ENCODE measurements around the gene TRPM1. TPM values are rescaled to one million over a fixed set of nuclear protein-coding genes. Genes with fewer than 3 reads are reported as not detected.

The TRPM1 gene
- total RNA-seq, 2 experiments from 2014 or later = not detected

GRCh38 chr15:30978328-30978727 is 123.2 kb downstream of the TRPM1 start:
- H3K4me1 Mint-ChIP-seq = peaks cover 30% of the 10 kb centered on the region
- H3K4me3 Mint-ChIP-seq = no peak overlapping the region
- no peak overlapping the region for H3K27ac Mint-ChIP-seq

GRCh38 chr15:30974112-30974511 is 127.4 kb downstream of the TRPM1 start:
- no peaks in the 10 kb centered on the region for H3K9me3 Mint-ChIP-seq
- peaks cover 16% of the 10 kb centered on the region for H3K4me1 Mint-ChIP-seq
- H3K4me3 Mint-ChIP-seq = no peak overlapping the region
- no peaks in the 10 kb centered on the region for H3K27me3 Mint-ChIP-seq
- peaks cover 8% of the 10 kb centered on the region for H3K36me3 Mint-ChIP-seq
- no peak for DNase-seq
- H3K27ac Mint-ChIP-seq = no peak overlapping the region

More at GRCh38 chr15:30978328-30978727, 123.2 kb downstream of the TRPM1 start:
- Mint-ChIP-seq H3K9me3 (no peaks in the 10 kb centered on the region), H3K36me3 (peaks cover 27% of the 10 kb centered on the region), H3K27me3 (no peaks in the 10 kb centered on the region)
- no peak for DNase-seq

- Mint-ChIP-seq H3K36me3 (peaks cover 5% of the 10 kb centered on the region), H3K27ac (no peak overlapping the region), H3K4me3 (no peak overlapping the region), H3K4me1 (peaks cover 16% of the 10 kb centered on the region), H3K27me3 (no peaks in the 10 kb centered on the region), H3K9me3 (no peaks in the 10 kb centered on the region)
- no peak for DNase-seq
Observed at GRCh38 chr15:30973379-30973778, 128.1 kb downstream of the TRPM1 start.

GRCh38 chr15:30969724-30970123 is 131.8 kb downstream of the TRPM1 start:
- Mint-ChIP-seq H3K4me3 (no peak overlapping the region), H3K27ac (no peak overlapping the region), H3K36me3 (peaks cover 5% of the 10 kb centered on the region), H3K4me1 (peaks cover 20% of the 10 kb centered on the region), H3K27me3 (no peaks in the 10 kb centered on the region), H3K9me3 (no peaks in the 10 kb centered on the region)
- DNase-seq = no peak

GRCh38 chr15:30963681-30964080 is 137.8 kb downstream of the TRPM1 start:
- H3K27me3 Mint-ChIP-seq = no peaks in the 10 kb centered on the region
- no peaks in the 10 kb centered on the region for H3K9me3 Mint-ChIP-seq
- H3K4me3 Mint-ChIP-seq = no peak overlapping the region
- peaks cover 30% of the 10 kb centered on the region for H3K4me1 Mint-ChIP-seq
- H3K27ac Mint-ChIP-seq = no peak overlapping the region
- peaks cover 6% of the 10 kb centered on the region for H3K36me3 Mint-ChIP-seq
- DNase-seq = no peak

- Mint-ChIP-seq H3K4me3 (no peak overlapping the region), H3K27me3 (no peaks in the 10 kb centered on the region), H3K36me3 (peaks cover 8% of the 10 kb centered on the region), H3K4me1 (peaks cover 27% of the 10 kb centered on the region), H3K9me3 (no peaks in the 10 kb centered on the region), H3K27ac (no peak overlapping the region)
- no peak for DNase-seq
Observed at GRCh38 chr15:30962659-30963058, 138.9 kb downstream of the TRPM1 start.

- H3K4me1 Mint-ChIP-seq = peaks cover 22% of the 10 kb centered on the region
- no peak for DNase-seq
- H3K4me3 Mint-ChIP-seq = no peak overlapping the region
- H3K27me3 Mint-ChIP-seq = no peaks in the 10 kb centered on the region
- no peak overlapping the region for H3K27ac Mint-ChIP-seq
- H3K36me3 Mint-ChIP-seq = peaks cover 8% of the 10 kb centered on the region
- H3K9me3 Mint-ChIP-seq = no peaks in the 10 kb centered on the region
Observed at GRCh38 chr15:30962079-30962478, 139.4 kb downstream of the TRPM1 start.

- peaks cover 12% of the 10 kb centered on the region for H3K4me1 Mint-ChIP-seq
- H3K27ac Mint-ChIP-seq = no peak overlapping the region
- H3K27me3 Mint-ChIP-seq = no peaks in the 10 kb centered on the region
- peaks cover 17% of the 10 kb centered on the region for H3K36me3 Mint-ChIP-seq
- DNase-seq = no peak
- no peaks in the 10 kb centered on the region for H3K9me3 Mint-ChIP-seq
- H3K4me3 Mint-ChIP-seq = no peak overlapping the region
Observed at GRCh38 chr15:30958219-30958618, 143.3 kb downstream of the TRPM1 start.

GRCh38 chr15:30956216-30957124 is 145.1 kb downstream of the TRPM1 start:
- Mint-ChIP-seq H3K4me3 (no peak overlapping the region), H3K27me3 (no peaks in the 10 kb centered on the region), H3K36me3 (peaks cover 28% of the 10 kb centered on the region), H3K9me3 (no peaks in the 10 kb centered on the region), H3K27ac (peak overlapping the region; percentile 62), H3K4me1 (peaks cover 5% of the 10 kb centered on the region)
- DNase-seq = no peak

- no peaks in the 10 kb centered on the region for H3K27me3 Mint-ChIP-seq
- H3K4me1 Mint-ChIP-seq = peaks cover 5% of the 10 kb centered on the region
- peaks cover 43% of the 10 kb centered on the region for H3K36me3 Mint-ChIP-seq
- no peak overlapping the region for H3K4me3 Mint-ChIP-seq
- H3K27ac Mint-ChIP-seq = no peak overlapping the region
- no peak for DNase-seq
- no peaks in the 10 kb centered on the region for H3K9me3 Mint-ChIP-seq
Observed at GRCh38 chr15:30954674-30955073, 146.9 kb downstream of the TRPM1 start.

- Mint-ChIP-seq H3K9me3 (peaks cover 3% of the 10 kb centered on the region), H3K27ac (no peak overlapping the region), H3K36me3 (peaks cover 50% of the 10 kb centered on the region), H3K4me1 (peaks cover 5% of the 10 kb centered on the region), H3K4me3 (no peak overlapping the region), H3K27me3 (no peaks in the 10 kb centered on the region)
- no peak for DNase-seq
Observed at GRCh38 chr15:30953731-30954378, 147.7 kb downstream of the TRPM1 start.

GRCh38 chr15:30953183-30953582 is 148.3 kb downstream of the TRPM1 start:
- peaks cover 3% of the 10 kb centered on the region for H3K9me3 Mint-ChIP-seq

More at GRCh38 chr15:30953183-30953582, 148.3 kb downstream of the TRPM1 start:
- H3K4me1 Mint-ChIP-seq = peaks cover 5% of the 10 kb centered on the region
- peak overlapping the region; percentile 3 for H3K27ac Mint-ChIP-seq
- no peak for DNase-seq
- H3K4me3 Mint-ChIP-seq = no peak overlapping the region
- H3K36me3 Mint-ChIP-seq = peaks cover 56% of the 10 kb centered on the region
- H3K27me3 Mint-ChIP-seq = no peaks in the 10 kb centered on the region

Other genes with a start within 250 kb of the TRPM1 start
- 10 to 100 TPM; 15.4 to 16.1 TPM for gene FAN1, start 197.8 kb downstream of the TRPM1 start, total RNA-seq
- 10 to 100 TPM; 13.6 to 15.6 TPM for gene MTMR10, start 110.1 kb downstream of the TRPM1 start, total RNA-seq
- 100 to 1,000 TPM; 110 to 111 TPM for gene KLF13, start 225.1 kb upstream of the TRPM1 start, total RNA-seq

Measured in activated naive CD8-positive, alpha-beta T cell treated with anti-CD3 and anti-CD28 coated beads for 36 hours (primary cell).